K562 (cell line): ENCODE measurements around the gene GLTP.

Experiments used
- FOXK1 ChIP-seq: sonication (generic); formaldehyde crosslinking; IDR thresholded peaks from 2 replicates; pipeline ENCODE4 v1.8.0; 2022; ENCODE audit warnings: missing genetic modification reagents, mild to moderate bottlenecking, borderline replicate concordance
- MAX ChIP-seq: sonication (generic); formaldehyde crosslinking; IDR thresholded peaks from 2 replicates; pipeline ENCODE4 v1.9.0; 2022; ENCODE audit warnings: mild to moderate bottlenecking, missing genetic modification reagents
- POLR2AphosphoS5 ChIP-seq: IDR thresholded peaks from 2 replicates; pipeline ENCODE4 v1.6.1; 2011; ENCODE audit warnings: mild to moderate bottlenecking, low read depth, low read length, moderate library complexity; ENCODE audit not compliant: control insufficient read depth, insufficient read depth
- RBM34 ChIP-seq: fragments of 200-400 bp; formaldehyde crosslinking; IDR thresholded peaks from 2 replicates; pipeline ENCODE4 v1.6.1; 2018; ENCODE audit warnings: low read length, borderline replicate concordance; ENCODE audit not compliant: insufficient read depth
- SAP30 ChIP-seq: fragments of 200-600 bp; sonication (generic); IDR thresholded peaks from 2 replicates; pipeline ENCODE4 v1.6.1; 2012; ENCODE audit warnings: borderline replicate concordance, low read depth, mild to moderate bottlenecking, moderate library complexity, low read length, control low read depth, inconsistent platforms; ENCODE audit not compliant: insufficient read depth, poor library complexity, severe bottlenecking
- ZNF592 ChIP-seq: fragments of 450-650 bp; IDR thresholded peaks from 2 replicates; pipeline ENCODE4 v1.6.1; 2017; ENCODE audit warnings: antibody characterized with exemption, mild to moderate bottlenecking

GRCh38 chr12:109817627-109818231 is 62.6 kb downstream of the GLTP start:
- TF ChIP-seq MAX (CRISPR knock-in tag) (no peak), RBM34 (no peak), FOXK1 (CRISPR knock-in tag) (no peak), SAP30 (no peak), POLR2AphosphoS5 (no peak), ZNF592 (no peak)
